ENCODE results near the gene MT1B. TPM values are rescaled to one million over a fixed set of nuclear protein-coding genes. Genes with fewer than 3 reads are reported as not detected.

Gene MT1B
- not detected in 2 replicates for total RNA-seq

DNA sequence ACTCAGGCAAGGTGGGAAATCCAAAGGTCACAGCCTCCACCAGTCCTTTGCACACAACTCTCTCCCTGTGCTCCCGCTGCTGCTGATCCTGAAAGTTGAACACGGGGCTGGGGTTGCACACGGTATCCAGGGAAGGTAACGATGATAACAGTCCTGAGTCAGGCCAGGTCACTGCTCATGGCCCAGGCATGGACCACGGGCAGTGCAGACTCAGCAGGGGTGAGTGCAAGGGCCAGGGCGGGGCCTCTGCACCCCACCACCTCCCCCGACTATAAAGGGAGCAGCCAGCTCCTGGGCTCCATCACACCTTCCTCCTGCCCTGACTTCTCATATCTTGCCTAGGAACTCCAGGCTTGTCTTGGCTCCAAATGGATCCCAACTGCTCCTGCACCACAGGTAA is at the start of gene MT1B:
Gene MT1B, plus strand, starts transcription at position 301 of the 400 bp plus-strand sequence. Its CDS starts 68 bp downstream, at position 369.

DNA sequence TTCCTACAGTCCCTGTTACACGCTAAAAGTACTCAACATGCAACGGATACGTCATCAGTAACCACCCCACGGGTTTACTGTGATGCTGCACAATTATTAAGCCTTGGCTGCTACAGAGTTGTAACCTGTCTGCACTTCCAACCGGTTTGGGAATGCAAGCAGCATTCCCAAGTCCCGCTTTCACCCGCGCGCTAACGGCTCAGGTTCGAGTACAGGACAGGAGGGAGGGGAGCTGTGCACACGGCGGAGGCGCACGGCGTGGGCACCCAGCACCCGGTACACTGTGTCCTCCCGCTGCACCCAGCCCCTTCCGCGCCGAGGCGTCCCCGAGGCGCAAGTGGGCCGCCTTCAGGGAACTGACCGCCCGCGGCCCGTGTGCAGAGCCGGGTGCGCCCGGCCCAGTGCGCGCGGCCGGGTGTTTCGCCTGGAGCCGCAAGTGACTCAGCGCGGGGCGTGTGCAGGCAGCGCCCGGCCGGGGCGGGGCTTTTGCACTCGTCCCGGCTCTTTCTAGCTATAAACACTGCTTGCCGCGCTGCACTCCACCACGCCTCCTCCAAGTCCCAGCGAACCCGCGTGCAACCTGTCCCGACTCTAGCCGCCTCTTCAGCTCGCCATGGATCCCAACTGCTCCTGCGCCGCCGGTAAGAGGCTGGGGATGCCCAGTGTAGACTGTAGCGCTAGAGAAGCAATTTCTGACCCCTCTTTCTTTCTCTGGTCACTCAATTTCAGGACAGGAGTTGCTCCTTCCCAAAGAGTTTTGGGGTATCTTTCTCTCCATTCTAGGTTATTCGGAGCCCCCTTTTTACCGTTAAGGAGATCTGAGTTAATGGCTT is 43.4 kb upstream of the MT1B start, which contains the start of gene MT2A:
Gene MT2A, plus strand, starts transcription at position 542 of the 833 bp plus-strand sequence. Its CDS starts 72 bp downstream, at position 614.

DNA sequence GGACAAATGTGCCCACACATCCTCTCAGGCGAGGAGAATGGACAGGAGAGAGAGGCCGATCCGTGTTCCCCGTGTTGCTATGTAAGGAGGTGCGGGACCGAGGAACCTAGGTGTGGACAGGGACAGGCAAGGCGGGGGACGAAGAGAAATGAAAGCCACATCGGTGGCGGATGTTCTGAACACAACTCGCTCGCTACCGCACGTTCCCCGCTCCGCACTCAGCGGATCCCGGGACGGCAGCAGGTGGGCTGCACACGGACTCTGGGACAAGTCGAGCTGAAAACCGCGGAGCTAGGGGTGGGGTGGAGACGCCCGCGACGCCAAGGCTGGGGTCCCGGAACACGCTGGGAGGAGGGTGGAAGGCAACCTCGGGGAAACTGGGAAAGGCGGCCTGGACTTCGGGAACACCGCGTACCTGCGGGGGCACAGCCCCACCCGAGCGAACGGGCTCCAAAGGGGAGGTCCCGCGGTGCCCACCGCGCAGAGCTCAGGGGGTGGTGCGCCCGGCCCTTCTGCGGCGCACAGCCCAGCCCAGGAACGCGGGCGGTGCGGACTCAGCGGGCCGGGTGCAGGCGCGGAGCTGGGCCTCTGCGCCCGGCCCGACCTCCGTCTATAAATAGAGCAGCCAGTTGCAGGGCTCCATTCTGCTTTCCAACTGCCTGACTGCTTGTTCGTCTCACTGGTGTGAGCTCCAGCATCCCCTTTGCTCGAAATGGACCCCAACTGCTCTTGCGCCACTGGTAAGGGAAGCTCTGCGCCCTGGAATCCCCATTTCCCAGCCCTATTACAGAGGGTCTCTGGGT is 26.3 kb upstream of the MT1B start, which contains the start of gene MT1E:
Gene MT1E, plus strand, starts transcription at position 642 of the 803 bp plus-strand sequence. Its CDS starts 71 bp downstream, at position 713.

DNA sequence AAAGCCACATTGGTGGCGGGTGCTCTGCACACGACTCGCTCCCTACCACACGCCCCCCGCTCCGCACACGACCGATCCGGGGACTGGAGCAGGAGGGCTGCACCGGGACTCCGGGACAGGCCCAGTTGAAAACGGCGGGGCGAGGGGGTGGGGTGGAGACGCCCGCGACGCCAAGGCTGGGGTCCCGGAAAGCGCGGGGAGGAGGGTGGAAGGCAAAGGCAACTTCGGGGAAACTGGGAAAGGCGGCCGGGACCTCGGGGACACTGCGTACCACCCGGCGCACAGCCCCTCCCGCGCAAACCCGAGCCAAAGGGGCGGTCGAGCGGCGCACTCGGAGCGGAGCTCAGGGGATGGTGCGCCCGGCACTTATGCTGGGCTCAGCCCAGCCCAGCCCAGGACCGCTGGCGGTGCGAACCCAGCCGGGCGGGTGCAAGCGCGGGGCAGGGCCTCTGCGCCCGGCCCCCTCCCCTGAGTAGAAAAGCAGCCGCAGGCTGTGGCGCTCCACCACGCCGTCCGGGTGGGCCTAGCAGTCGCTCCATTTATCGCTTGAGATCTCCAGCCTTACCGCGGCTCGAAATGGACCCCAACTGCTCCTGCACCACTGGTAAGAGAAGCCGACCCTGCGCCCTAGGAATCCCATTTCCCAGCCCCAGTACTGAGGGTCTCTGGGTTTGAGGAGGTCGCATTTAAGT is 19.4 kb upstream of the MT1B start, which contains the start of gene MT1M:
Gene MT1M, plus strand, starts transcription at position 504 of the 692 bp plus-strand sequence. Its CDS starts 73 bp downstream, at position 577.

DNA sequence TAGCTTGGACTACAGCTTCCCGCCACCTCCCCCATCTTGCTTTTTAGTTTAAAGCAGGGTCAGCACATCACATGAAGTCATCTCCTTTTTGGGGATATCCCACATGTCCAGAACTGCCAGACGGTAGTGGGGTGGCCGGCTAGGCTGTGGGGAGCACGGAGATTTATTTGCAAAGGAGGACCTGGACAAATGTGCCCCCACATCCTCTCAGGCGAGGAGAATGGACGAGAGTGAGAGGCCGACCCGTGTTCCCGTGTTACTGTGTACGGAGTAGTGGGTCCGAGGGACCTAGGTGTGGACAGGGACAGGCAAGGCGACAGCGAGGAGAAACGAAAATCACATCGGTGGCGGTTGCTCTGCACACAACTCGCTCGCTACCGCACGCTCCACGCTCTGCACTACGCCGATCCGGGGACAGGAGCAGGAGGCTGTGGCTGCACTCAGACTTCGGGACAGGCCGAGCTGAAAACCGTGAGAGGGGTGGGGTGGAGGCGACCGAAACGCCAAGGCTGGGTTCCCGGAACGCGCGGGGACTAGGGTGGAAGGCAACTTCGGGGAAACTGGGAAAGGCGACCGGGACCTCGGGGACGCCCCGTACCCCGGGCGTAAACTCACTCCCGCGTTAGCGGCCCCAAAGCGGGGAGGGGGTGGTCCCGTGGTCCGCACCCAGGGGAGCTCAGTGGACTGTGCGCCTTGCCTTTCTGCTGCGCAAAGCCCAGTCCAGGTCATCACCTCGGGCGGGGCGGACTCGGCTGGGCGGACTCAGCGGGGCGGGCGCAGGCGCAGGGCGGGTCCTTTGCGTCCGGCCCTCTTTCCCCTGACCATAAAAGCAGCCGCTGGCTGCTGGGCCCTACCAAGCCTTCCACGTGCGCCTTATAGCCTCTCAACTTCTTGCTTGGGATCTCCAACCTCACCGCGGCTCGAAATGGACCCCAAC is 13.6 kb upstream of the MT1B start, which contains the start of gene MT1A:
Gene MT1A, plus strand, starts transcription at position 853 of the 937 bp plus-strand sequence. Its CDS starts 73 bp downstream, at position 926.

DNA sequence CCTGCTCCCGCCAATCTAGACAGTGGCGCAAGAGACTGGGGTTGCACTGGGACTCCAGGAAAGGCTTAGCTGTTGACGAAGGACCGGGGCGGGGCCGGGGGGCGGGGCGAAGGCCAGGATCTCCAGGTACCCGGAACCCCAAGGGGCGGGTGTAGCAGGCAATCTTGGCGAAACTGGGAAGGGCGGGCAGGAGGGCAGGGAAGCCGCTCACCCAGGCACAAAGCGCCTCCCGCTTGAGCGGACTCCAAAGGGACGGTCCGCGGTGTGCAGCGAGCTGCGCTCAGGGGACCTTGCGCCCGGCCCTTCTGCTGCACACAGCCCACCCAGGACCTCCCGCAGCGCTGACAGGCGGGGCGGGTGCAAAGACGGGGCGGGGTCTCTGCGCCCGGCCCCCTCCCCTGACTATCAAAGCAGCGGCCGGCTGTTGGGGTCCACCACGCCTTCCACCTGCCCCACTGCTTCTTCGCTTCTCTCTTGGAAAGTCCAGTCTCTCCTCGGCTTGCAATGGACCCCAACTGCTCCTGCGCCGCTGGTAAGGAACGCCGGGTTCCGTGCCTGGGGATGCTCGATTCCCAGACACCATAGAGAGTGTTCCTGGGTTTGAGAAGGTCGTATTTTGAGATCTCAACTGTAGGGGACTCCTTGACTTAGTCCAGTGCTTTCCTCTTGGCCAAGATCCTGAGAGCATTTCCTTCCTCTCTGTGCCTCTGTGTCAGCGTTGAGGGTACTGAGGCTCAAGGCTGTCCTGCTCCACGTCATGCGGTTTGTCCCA is 6.1 kb downstream of the MT1B start, which contains the start of gene MT1F:
Gene MT1F, plus strand, starts transcription at position 405 of the 772 bp plus-strand sequence. Its CDS starts 100 bp downstream, at position 505.

DNA sequence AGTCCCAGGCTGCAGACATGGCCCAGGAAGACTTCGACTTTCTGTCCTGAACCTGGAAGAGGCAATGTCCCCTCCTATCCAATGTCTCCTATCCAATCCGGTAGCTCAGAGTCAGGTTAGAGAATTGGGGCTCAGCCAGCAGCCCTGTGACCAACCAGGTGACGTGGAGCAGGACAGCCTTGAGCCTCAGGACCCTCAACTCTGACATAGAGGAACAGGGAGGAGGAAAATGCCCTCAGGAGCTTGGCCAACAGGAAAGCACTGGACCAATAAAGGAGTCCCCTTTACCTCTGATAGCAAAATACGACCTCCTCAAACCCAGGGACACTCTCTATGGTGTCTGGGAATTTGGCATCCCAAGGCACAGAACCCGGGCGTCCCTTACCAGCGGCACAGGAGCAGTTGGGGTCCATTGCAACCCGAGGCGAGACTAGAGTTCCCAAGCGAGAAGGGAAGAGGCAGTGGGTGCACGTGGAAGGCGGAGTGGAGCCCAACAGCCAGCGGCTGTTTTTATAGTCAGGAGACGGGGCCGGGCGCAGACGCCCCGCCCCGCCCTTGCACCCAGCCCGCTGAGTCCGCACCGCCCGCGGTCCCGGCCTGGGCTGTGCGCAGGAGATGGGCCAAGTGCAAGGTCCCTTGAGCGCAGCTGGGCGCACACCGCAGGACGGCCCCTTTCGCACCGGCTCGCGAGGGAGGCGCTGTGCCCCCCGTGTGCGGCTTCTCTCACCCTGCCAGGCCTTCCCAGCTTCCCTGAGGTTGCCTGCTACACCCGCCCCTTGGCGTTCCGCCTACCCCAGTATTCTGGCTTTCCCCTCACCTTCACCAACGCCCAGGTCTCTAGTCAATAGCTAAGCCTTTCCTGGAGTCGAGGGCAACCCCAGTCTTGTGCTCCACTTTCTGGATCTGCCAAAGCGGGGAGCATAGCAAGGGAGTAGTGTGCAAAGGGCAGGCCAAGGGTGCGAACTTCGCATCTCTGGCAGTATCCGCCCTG is 16.2 kb downstream of the MT1B start, which contains the start of gene MT1G:
Gene MT1G, minus strand, starts transcription at position 485 of the 991 bp plus-strand sequence. Its CDS starts 72 bp downstream, at position 413.

DNA sequence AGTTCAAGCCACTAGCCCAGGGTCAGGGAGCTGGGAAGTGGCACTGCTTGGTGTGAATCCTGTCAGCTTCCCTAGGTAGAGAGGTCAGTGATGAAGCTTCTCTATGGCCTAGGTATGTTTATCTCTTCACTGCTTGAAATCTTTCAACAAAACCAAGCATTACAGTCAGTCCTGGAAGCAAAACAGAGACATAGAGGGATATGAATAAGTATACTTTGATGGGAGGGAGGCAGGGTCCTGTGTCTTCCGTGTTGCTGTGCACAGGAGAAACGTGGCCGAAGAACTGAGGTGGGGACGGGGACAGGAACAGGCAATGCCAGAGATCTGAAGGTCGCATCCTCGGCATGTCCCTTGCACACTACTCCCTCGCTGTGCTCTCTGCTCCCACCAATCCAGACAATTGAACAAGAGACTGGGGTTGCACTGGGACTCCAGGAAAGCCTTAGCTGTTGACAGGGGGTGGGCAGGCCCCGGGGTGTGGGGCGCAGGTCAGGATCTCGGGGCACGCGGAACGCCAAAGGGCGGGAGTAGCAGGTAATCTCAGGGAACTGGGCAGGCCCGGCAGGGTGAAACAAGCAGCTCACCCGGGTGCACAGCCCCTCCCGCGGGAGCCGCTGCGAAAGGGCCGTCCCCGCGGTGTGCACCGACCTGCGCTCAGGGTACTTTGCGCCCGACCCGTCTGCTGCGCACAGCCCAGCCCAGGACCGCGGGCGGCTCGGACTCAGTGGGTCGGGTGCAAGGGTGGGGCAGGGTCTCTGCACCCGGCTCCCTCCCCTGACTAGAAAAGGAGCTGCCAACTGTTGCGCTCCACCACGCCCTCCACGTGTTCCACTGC is 17.5 kb downstream of the MT1B start, which contains the start of gene MT1H:
Gene MT1H, plus strand, starts transcription at position 810 of the 835 bp plus-strand sequence. CDS start 71 bp downstream, outside the sequence.

DNA sequence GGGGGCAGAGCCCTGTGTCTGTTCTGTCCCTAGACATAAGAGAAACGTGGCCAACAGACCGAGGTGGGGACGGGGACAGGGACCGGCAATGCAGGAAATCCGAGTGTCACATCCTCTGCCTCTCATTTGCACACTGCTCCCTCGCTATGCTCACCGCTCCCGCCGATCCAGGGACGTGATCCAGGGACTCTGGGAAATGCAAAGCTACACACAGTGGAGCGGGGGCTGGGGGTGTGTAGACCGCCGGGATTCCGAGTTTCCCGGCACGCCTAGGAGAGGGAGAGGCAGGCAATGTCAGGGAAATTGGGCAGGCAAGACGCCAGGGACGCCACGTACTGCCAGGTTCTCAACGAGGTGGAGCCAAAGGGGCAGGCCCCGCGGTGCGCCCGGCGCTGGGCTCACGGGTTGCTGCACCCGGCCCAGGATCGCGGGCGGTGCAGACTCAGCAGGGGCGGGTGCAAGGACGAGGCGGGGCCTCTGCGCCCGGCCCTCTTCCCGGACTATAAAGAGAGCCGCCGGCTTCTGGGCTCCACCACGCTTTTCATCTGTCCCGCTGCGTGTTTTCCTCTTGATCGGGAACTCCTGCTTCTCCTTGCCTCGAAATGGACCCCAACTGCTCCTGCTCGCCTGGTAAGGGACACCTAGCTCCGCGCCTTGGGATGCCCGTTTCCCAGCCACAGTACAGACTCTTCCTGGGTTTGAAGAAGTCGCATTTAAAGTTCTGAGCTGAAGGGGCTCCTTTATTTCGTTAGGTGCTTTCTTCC is 30.4 kb downstream of the MT1B start, which contains the start of gene MT1X:
Gene MT1X, plus strand, starts transcription at position 532 of the 764 bp plus-strand sequence. Its CDS starts 71 bp downstream, at position 603.

Other genes starting within 250 kb of the MT1B start
- 231 and 337 TPM in 2 replicates for gene AMFR, start 226.3 kb upstream of the MT1B start, total RNA-seq
- 102 and 149 TPM in 2 replicates for gene NUDT21, start 200.6 kb upstream of the MT1B start, total RNA-seq
- 73.1 and 95.2 TPM in 2 replicates for gene OGFOD1, start 200.3 kb upstream of the MT1B start, total RNA-seq
- gene BBS2, start 131.9 kb upstream of the MT1B start, total RNA-seq = 68.5 and 80.6 TPM in 2 replicates
- not detected in 2 replicates for gene MT4, start 86.8 kb upstream of the MT1B start, total RNA-seq
- gene MT3, start 62.4 kb upstream of the MT1B start, total RNA-seq = 0.44 TPM in 1 of 2 replicates, not detected in the other
- 173 and 194 TPM in 2 replicates for gene MT2A, start 43.3 kb upstream of the MT1B start, total RNA-seq
- gene MT1E, start 26.1 kb upstream of the MT1B start, total RNA-seq = 109 and 132 TPM in 2 replicates
- 0.50 and 1.8 TPM in 2 replicates for gene MT1M, start 19.2 kb upstream of the MT1B start, total RNA-seq
- gene MT1A, start 13.2 kb upstream of the MT1B start, total RNA-seq = 3.9 and 7.7 TPM in 2 replicates
- 0.22 TPM in 1 of 2 replicates, not detected in the other for gene MT1F, start 6.1 kb downstream of the MT1B start, total RNA-seq
- gene MT1G, start 16.2 kb downstream of the MT1B start, total RNA-seq = 0.55 TPM in 1 of 2 replicates, not detected in the other
- gene MT1H, start 17.9 kb downstream of the MT1B start, total RNA-seq = not detected in 2 replicates
- gene MT1X, start 30.6 kb downstream of the MT1B start, total RNA-seq = 12.6 and 16.9 TPM in 2 replicates
- gene NUP93, start 78.2 kb downstream of the MT1B start, total RNA-seq = 50.7 and 106 TPM in 2 replicates
- gene SLC12A3, start 213.3 kb downstream of the MT1B start, total RNA-seq = under 0.01 TPM in 1 of 2 replicates, not detected in the other

Measured in uterine smooth muscle cell (primary cell).